ENCODE results near the gene ATF3.

Gene ATF3

DNA sequence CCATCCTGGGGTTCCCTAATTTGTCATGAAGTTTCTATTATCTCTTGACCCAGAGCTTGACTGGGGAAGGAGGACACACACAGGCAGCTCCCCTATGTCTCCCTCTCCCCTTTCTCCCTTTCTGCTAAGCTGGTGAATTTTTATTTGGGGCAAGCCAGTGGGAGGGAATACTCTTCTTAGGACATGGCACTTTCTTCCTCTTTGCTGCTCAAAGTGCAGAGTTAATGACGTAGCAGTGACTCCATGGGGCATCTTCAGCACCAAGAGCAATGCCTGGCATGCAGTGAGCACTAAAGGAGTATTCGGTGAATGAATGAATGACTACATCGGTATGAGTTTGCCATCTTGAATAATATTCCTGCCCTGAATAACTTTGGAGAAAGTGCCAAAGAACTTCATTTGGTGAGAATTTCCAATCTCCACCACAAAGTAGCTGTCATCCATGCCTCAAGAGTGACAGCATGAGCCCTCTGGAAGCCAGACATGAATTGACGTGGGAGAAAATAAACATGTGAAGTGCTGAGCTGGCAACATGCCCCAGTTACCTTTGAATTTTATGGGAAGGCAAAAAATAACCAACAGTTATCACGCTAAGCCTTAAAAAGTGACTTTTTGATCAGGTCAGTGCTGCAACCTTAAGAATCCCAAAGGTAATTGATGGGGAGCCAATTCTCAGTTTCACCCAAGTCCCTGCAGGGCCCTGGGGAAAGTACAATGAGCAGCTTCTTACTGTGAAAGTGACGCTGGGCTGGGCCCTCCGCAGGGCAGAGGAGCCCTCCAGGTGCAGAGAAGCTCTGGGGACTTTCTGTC lies 22.1 kb upstream of the ATF3 start:
- in situ Hi-C loops (cut with HindIII; ENCODE audit: low sequenced_read_pairs), result no loop called here

DNA sequence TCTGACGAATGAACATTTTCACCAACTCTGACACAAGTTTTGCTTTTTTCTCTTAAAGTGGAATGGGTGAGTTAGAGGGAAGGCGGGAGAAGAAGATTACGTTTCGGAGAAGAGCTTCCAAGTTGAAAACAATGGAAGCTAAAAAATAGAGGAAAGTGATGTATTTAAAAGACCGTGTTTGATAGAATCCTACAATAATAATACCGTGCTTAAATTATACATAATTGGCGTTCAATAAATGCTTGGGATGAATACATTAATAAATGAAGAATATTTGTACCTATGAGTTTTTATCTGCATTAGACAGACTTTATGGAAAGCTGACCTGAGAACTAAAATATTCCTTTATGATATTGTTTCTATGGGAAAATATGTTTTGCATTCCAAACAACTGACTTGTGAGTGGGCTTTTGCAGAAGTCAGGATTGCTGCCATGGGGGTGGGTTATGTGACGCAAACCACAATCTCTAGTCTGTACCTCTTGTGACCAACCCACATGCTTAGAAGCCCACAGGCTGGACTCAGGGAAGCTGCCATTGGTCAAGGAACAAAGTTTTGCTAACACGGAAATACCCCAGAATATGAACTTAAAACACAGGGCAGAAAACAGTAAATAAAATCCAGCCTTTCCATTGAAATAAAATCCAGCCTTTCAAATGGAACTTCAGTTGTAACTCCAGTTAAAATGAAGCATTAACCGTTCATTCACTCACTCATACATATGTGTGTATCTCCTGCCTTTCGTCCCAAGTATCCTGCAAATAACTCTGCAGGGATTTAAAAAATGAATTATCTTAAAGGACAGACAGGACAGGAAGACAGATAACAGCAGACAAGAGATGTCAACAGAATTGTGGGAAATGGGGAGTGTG lies 21.3 kb upstream of the ATF3 start:
- in situ Hi-C loops (cut with HindIII; ENCODE audit: low sequenced_read_pairs), result no loop called here

DNA sequence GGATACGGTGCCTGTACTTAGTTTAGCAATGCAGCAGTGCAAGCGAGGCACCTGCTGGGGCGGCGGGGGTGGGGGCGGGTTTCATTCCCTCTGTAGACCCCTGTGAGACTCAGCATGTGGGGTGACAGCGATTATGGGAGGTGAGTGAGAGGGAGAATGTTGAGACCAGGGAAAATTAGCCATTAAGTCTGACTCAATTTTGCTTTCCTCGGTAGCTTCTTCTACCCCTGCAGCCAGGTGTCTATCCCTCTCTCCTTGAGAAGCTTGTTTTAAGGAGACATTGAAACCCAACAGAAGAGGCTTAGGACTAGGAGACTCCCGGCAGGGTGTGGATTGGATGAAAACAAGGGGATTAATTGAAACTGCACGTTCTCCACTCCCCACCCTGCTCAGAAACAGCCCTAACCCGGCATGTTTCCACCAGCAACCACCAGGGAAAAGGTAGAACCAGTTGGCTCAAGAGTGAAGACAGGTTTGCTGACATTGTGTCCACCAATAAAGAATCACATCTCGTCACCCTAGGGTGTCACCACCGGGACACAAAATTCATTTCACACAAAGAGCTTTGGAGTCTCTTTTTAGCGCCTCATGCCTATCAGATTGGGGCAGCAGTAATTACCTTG lies 20.6 kb upstream of the ATF3 start:
- in situ Hi-C loops (cut with HindIII; ENCODE audit: low sequenced_read_pairs), result no loop called here

DNA sequence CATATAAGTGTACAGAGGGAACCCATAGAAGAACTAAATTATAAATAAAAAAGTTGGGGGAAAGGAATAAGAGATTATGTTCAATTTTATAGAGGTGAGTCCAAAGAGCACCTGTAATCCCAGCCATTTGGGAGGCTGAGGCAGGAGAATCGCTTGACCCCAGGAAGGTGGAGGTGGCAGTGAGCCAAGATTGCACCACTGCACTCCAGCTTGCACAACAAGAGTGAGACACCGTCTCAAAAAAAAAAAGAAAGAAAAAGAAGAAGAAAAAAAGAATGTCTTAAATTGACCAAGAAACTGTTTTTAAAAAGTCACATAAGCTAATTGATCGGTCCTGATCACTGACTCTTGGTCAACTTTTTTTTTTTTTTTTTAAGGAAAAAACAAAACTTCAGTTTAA lies 19.1 kb upstream of the ATF3 start:
- in situ Hi-C loops (cut with HindIII; ENCODE audit: low sequenced_read_pairs), result no loop called here

DNA sequence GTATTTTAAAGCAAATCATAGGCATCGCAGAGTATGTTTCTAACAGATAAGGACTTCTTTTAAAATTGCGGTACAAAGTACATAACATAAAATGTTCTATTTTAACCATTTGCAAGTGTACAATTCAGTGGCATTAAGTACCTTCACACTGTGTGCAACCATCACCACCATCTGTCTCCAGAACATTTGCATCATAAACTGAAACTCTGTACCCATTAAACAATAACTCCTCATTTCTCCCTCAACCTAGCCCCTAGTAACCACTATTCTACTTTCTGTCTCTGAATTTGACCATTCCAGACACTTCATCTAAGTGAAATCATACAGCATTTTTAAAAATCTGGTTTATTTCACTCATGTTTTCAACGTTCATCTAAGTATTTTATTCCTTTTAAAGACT lies 16.6 kb upstream of the ATF3 start:
- in situ Hi-C loops (cut with HindIII; ENCODE audit: low sequenced_read_pairs), result no loop called here

DNA sequence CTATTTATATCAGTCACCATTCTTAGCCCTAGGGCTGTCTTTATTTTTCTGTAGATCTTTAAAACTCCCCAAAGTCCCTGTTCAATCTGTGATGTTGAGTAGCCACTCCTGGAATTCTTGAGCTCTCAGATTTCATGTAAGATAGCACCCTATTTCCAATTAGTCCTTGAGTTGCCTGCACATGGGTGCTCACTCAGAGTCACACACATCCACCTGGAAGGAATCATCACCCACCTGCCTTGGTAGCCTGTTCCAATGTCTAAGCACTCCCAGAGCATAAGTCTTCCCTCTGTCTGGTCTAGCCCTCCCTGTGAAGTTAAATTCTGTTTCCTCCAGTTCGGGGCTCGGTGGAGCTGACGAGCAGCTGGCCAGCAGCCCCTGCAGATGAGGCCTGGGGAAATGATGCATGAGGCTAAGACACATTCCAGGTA lies 14.7 kb upstream of the ATF3 start:
- in situ Hi-C loops (cut with HindIII; ENCODE audit: low sequenced_read_pairs), result no loop called here

DNA sequence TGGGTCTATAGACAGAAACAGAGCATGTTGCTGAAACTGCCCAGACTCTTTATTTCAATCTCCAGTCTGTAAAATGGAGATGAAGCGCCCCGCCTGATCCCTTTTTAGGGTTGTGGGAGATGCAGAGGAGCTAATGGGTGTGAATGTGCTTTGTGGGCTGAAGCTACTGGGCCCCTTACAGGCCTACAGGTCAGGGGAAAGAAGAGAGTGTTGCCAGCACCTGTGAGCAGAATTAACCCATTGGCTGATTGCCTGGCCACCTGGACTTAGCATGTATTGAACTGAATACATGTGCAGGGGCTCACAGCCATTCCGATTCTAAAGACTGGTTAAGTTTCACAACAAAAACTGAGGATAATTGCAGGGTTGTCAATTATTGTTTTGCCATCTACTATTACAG lies 13.9 kb upstream of the ATF3 start:
- in situ Hi-C loops (cut with HindIII; ENCODE audit: low sequenced_read_pairs), result no loop called here

DNA sequence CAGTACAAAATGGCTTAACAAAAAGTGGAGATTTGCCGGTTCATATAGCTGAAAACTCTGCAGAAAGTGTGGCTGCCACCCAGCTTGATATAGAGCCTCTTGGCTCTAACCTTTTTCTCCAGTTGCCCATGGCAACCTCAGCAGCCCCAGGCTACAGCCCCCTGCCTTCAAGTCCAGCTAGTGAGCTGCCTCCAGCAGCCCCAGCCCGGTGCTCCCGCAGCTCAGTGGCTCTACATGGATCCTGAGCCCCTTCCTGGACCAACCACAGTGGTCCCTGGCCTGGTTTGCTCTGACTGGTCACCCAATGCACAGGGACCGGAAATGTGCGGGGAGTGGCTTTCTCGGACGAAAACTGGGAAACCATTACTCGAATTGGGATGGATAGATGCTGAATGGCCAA lies 13.3 kb upstream of the ATF3 start:
- in situ Hi-C loops (cut with HindIII; ENCODE audit: low sequenced_read_pairs), result no loop called here

DNA sequence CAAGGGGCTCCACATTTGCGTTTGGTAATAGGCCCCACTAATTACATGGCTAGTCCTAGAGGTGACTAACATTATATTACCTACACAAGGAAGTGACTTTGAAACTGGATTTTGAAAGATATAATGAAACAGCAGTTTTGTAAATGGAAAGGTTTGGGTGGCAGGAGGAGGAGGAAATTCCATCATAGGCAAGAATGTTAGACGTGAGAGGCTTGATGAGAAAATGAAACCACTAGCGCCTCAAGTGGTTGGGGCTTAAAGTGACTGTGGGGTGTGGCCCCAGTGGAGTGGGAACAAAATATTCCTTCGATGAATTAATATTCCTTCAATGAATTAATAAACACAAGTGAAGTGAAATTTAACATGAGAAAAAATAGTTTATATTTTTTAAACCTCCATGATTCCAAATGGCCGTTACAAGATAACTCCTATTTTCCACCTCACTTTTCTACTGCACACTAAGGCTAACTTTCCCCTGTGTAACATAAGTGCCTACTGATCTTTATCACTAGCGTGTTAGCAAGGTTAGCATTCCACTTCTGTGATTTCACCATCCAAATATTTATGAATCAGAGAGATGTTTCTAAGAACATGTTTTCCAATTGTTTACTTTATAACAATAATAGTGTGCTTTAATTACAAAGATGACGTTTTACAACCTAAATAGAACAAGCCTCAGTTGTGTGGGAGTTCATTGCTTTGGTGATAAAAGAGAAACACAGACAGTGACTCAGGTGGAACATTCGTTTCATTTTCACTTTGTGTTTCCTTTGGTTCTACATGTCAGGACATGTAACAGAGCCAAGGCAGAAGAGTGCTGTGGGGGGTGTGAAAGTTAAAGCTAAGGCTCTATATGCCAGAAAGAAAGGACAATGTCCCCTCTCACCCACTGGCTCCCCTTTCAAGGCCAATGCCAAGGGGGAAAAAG lies 12.5 kb upstream of the ATF3 start:
- in situ Hi-C loops (cut with HindIII; ENCODE audit: low sequenced_read_pairs), result no loop called here

DNA sequence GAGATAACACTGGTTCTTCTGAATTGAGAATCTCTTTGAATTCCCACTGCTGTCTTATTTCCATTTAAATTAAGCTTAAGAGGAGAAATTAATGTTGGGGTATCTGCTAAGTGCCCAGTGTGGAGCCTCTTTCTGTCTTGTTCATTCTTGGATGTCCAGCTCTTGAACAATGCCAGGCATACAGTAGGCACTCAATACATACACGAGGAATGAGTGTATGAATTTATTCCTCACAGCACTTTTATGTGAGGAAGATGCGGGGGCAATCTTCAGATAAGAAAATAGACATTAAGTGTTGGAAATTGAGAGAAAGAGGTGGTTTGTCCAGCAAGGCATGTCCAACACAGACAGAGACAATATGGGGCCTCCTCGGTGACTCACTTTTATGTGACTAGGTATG lies 11.8 kb upstream of the ATF3 start:
- in situ Hi-C loops (cut with HindIII; ENCODE audit: low sequenced_read_pairs), result no loop called here

DNA sequence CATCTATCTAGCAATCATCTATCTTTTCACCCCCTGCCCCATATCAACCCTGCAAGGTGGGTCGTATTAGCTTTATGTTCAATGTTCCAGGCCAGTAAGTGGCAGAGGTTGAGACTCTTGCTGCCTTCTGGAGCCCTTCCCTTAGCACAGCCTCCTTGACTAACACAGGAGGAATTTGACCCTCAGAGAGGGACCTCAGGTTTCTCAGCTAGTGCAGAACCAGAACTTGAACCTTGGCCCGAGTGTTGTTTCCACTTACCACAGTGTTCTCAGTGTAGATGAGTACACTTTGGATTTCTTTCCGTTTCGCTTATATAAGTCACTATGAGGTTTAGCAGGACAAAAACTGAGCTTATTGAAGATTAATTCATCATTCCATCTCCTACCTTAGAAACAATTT lies 11.1 kb upstream of the ATF3 start:
- in situ Hi-C loops (cut with HindIII; ENCODE audit: low sequenced_read_pairs), result no loop called here

DNA sequence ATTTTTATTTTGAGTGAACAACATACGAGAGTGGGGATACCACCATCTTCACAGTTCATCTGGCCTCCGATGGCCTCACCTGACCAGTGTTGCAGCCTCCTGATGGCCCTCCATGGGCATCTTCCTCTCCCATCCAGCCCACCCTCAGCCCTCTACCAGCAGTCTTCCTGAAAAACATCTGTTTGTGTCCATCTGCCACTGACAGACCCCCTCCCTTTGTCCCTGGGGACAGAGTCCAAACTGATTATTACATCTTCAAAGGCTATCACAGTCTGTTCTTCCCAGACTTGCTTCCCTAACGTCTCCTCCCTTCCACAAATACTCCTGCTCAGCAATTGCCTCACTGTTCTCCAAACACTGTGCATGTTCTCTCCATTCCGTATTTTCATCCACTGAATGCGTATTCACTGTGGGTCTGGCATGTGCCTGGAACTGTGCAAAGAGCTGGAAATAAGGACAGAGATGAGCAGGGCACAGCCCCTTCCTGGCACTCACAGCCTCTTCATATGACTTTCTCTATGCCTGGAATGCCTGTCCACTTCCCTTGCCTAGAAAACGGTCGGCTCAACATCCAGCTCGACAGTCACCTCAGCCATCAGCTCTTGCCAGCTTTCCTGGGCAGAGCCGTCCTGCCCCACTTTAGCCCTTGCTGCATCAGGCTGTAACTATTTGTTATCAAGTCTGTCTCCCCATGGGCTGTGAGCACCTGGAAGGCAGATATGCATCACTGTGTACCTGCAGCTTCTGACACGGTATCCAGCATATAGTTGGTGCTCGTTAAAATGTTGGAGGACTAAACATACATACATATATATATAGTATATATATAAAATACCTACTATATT lies 8.3 kb upstream of the ATF3 start:
- in situ Hi-C loops (cut with HindIII; ENCODE audit: low sequenced_read_pairs), result no loop called here

DNA sequence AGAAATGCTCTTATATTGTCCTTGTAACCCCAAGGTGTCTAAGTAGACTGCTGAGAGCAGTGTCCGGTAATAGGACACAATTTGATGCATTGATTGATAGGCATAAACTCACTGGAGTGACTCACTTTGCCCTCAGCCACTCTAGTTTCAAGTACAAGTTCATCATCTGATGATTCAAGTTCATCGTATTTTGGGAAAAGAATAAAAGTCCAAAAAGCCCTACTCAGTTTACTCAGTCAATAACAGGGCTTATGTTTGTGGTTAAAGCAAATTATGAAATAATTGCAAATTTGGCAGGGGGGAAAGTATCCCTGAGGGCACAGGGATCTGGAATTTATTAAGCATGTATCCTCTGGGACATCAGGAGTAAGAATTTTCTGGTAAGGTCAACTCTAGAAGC lies 7.6 kb upstream of the ATF3 start:
- in situ Hi-C loops (cut with HindIII; ENCODE audit: low sequenced_read_pairs), result no loop called here

DNA sequence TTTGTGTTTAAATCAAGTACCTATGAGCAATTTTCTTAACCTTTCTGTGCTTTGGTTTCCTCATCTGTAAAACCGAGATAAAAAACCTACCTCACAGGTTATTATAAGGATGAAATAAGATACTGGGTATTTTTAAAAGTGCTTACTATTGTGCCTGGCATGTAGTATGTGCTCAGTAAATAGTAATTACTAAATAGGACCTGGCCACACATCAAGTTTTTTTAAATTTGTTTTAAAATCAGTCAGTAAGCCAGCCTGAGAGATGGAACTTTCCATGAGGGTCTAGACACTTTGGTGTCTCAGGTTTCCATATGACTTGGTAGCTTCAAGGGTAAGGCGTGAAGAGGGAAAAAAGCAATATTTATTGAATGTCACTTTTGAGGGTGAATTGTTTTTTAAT lies 7.0 kb upstream of the ATF3 start:
- in situ Hi-C loops (cut with HindIII; ENCODE audit: low sequenced_read_pairs), result no loop called here

DNA sequence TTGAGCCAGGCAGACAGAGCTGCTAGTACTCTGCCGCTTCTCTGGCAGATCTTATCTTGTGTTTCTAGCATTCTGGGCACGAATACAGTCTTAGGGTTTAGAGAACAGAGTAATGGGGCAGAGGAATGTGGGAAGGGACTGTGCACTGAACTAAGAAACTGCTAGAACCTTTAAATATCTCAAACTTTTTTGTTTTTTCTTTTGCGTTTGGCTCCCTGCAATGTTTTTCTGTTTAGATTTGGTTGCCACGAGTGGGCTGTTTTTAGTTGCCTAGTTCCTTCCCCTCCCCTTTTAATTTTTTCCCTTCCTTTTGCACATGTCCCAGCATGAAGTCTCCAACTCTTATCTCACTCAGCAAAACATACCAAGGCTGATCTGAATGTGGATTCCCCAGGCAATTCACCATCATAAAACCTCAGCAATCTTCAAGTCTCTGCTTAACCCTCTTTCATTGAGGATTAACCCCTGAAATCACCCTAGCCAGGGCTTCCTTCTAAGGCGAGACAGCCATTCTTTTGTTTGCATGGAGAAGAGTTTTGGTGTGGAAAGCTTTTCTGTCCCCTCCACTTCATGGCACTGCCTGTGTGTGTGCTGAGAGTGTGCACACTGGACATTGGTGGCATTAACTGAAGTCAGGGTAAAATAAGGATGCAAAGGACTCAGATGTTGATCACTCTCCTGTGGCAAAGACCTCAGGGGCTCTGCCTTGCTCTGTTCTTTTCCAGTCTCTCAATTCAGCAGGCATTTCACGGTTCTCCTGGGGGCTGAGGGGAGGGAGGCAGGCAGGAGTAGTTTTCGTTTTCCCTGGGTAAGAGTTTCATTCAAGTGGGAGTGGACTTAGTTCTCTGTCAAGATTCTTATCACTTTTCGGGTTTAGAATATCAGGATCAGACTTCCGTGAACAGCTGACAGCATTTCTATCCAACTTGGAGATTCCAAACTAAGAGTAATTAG lies 2.8 kb upstream of the ATF3 start:
- in situ Hi-C loops (cut with HindIII; ENCODE audit: low sequenced_read_pairs), result no loop called here

DNA sequence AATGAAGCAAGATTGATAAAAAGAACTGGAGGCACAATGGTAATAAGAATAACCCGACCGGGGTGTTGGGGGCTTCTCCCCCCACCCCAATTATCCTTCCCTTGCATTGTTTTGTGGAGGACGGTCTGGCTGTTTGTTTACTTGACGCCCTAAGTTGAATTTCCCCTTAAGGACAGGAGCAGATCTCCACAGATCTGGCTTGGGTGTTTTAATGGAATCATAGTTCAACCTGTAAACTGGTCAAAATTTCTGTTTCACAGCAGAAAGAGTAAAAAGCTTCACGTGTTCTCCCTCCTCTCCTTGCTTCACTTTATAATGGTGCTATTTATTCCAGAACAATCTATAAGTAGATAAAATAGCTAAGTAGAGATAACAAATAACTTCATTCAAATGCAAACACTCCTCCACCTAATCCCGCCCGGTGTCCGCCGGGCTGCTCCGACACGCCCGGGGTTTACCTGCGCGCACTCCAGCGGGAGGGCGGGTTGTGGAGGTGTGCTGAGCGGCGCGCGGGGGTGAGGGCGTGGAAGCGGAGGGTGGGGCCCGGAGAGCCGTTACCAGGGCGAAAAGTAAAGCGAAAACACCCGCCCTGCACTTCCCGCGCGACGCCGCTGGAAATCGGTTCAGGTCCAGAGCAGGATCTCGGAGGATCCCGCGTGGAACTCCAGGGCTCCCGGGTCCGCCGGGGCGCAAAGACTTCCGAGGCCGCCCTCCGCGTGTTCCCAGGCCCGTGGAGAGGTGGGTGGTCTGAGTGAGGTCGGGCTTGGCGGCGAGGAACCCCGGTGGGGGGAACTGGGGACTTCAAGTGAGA lies 2.0 kb upstream of the ATF3 start:
- in situ Hi-C loops (cut with HindIII; ENCODE audit: low sequenced_read_pairs), result no loop called here

DNA sequence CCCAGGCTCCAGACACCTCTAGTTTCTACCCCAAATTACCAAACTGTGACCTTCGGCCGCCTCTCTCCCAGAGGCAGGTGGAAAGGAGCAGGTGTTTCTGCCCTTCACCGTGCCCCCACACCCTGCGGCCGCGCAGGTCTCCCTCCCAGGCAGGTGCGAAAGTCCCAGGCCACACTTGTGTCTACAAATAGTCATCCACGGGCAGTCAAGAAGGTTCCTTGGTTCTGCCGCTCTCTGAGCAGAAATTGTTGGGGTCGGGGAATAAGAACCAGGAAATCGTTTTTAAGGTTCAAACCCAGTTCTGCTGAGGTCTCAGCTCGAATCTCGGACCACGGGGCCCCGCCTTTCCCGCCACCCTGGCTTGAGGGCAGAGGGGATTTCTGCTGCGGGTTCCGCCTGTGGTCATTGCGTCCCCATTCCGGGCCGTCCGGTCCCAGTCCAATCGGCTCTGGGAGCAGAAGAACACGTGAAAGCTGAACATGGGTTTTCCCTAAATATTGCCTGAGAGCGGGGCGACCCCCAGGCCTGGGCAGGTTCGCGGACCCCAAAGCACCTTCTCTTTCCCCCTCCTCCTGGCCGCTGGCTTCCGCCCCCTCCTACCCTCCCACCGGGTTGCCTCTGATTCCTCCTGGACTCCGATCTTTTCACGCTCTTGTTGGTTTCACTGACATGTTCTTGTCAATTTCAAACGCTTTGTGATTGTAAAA lies 1.2 kb upstream of the ATF3 start:
- in situ Hi-C loops (cut with HindIII; ENCODE audit: low sequenced_read_pairs), result no loop called here
